ENCODE results near the gene HSF5.

DNA sequence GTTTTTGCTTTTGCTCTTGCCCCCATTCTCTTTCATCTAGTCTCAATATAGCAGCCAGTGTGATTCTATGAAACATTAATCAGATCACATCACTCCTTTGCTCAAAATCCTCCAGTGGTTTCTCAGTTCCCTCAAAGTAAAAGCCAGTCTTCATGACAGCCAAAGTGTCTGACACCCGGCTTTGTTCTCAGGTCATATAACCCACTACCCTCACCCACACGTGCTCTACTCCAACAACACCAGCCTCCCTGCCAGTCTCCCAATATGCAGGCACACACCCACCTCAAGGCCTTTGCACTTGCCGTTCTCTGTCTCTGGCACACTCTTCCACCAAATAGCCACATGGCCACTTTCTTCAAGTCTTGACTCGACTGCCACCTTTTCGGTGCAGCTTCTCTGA lies 21.9 kb upstream of the HSF5 start:
- TF ChIP-seq POLR2AphosphoS5 (IDR thresholded peaks at IDR 0.05; ENCODE audit: low read depth) (no peak), GABPA (IDR thresholded peaks at IDR 0.05; ENCODE audit: low read depth) (no peak)
- TF ChIP-seq, protein P1, sequence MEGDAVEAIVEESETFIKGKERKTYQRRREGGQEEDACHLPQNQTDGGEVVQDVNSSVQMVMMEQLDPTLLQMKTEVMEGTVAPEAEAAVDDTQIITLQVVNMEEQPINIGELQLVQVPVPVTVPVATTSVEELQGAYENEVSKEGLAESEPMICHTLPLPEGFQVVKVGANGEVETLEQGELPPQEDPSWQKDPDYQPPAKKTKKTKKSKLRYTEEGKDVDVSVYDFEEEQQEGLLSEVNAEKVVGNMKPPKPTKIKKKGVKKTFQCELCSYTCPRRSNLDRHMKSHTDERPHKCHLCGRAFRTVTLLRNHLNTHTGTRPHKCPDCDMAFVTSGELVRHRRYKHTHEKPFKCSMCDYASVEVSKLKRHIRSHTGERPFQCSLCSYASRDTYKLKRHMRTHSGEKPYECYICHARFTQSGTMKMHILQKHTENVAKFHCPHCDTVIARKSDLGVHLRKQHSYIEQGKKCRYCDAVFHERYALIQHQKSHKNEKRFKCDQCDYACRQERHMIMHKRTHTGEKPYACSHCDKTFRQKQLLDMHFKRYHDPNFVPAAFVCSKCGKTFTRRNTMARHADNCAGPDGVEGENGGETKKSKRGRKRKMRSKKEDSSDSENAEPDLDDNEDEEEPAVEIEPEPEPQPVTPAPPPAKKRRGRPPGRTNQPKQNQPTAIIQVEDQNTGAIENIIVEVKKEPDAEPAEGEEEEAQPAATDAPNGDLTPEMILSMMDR (IDR thresholded peaks at IDR 0.05; ENCODE audit: insufficient read depth, low read length), result no peak

Data from HL-60 (cell line).